Peyer's patch (tissue), 4 donors: Measurements from ENCODE around the gene TMCO4. TPM values are rescaled to one million over a fixed set of nuclear protein-coding genes. Genes with fewer than 3 reads are reported as not detected.
A peak's percentile ranks its signal among the peaks of the same experiment; 100 is the strongest.
"Not testable (repeated sequence)": the region's sequence is repeated elsewhere in the genome, so short reads cannot be mapped to it uniquely, and the experiment has no call there.

Source experiments
- DNase-seq, 3 donors: peaks; one replicate each; pipeline ENCODE4 v3.0.0-alpha.2; 2017 to 2019
- H3K27ac ChIP-seq, 4 donors: fragments of 200-600 bp; sonication (generic); one replicate each; pipeline ENCODE4 v1.5.1; 2016 to 2019
- H3K27me3 ChIP-seq, 2 donors: fragments of 200-600 bp; sonication (generic); one replicate each; pipeline ENCODE4 v1.5.1; 2019
- H3K36me3 ChIP-seq, 3 donors: fragments of 200-600 bp; sonication (generic); one replicate each; pipeline ENCODE4 v1.5.1; 2016 to 2019
- H3K4me1 ChIP-seq, 4 donors: fragments of 200-600 bp; sonication (generic); one replicate each; pipeline ENCODE4 v1.5.1; 2016 to 2019
- H3K4me3 ChIP-seq, 4 donors: fragments of 200-600 bp; sonication (generic); 1 replicate in 3 of 4; 2 replicates in 1 of 4; pipeline ENCODE4 v1.5.1; 2016 to 2019; ENCODE audit warnings: mild to moderate bottlenecking in 1 of 4
- H3K9me3 ChIP-seq, 4 donors: fragments of 200-600 bp; sonication (generic); one replicate each; pipeline ENCODE4 v1.5.1; 2016 to 2019; ENCODE audit warnings: mild to moderate bottlenecking in 1 of 4
- CTCF ChIP-seq, 6 experiments: fragments of 450-650 bp in 4 of 6; fragments of 200-600 bp in 2 of 6; sonication (generic) in 1 of 6; IDR thresholded peaks; one replicate each; pipeline ENCODE4 v1.5.1; 2017 to 2019; ENCODE audit warnings: antibody characterized with exemption in 6 of 6, mild to moderate bottlenecking in 3 of 6, moderate library complexity in 1 of 6
- POLR2A ChIP-seq, 2 donors: fragments of 450-650 bp; IDR thresholded peaks; one replicate each; pipeline ENCODE4 v1.5.1; 2017; ENCODE audit warnings: antibody characterized with exemption in 2 of 2, mild to moderate bottlenecking in 2 of 2, moderate library complexity in 2 of 2
- total RNA-seq, 4 donors: library from RNA; depleted of rRNA; stranded (reverse); fragments of >200 nt; gene quantifications; one replicate each; pipeline ENCODE4 v1.1.0, GENCODE V29; 2016

TMCO4 gene
- total RNA-seq, 4 donors from 2014 or later = 13.5 to 40.4 (median 26.1) TPM

GRCh38 chr1:19640363-19641316, 159.1 kb downstream of the TMCO4 start:
- Histone ChIP-seq H3K4me3 (peak overlapping the region in 1 of 4 donors; percentile 13), H3K27me3 (no peaks in the 10 kb centered on the region), H3K9me3 (no peaks in the 10 kb centered on the region), H3K36me3 (no peaks in the 10 kb centered on the region), H3K27ac (peak overlapping the region in 3 of 4 donors; percentile 50 to 94 (median 92)), H3K4me1 (peaks cover 0 to 18% (median 7%) of the 10 kb centered on the region in 4 donors)
- DNase-seq = peak in 2 of 3 donors; percentile 82 to 87
- TF ChIP-seq POLR2A (IDR thresholded peaks at IDR 0.05) = peak; percentile 40 to 71
- TF ChIP-seq CTCF (IDR thresholded peaks at IDR 0.05) = peak in 3 of 6 experiments; percentile 5 to 33 (median 18)

GRCh38 chr1:19639999-19640362, 159.7 kb downstream of the TMCO4 start:
- H3K9me3 ChIP-seq = no peaks in the 10 kb centered on the region
- peak in 1 of 3 donors; percentile 89 for DNase-seq
- H3K27me3 ChIP-seq = no peaks in the 10 kb centered on the region
- no peak for TF ChIP-seq CTCF (IDR thresholded peaks at IDR 0.05)
- TF ChIP-seq POLR2A (IDR thresholded peaks at IDR 0.05) = peak in 1 of 2 donors; percentile 47
- peak overlapping the region in 3 of 4 donors; percentile 50 to 94 (median 92) for H3K27ac ChIP-seq
- no peak overlapping the region for H3K4me3 ChIP-seq
- peaks cover 0 to 18% (median 6%) of the 10 kb centered on the region in 4 donors for H3K4me1 ChIP-seq
- H3K36me3 ChIP-seq = no peaks in the 10 kb centered on the region

GRCh38 chr1:19639228-19639627, 160.5 kb downstream of the TMCO4 start:
- peaks cover 0 to 18% (median 3%) of the 10 kb centered on the region in 4 donors for H3K4me1 ChIP-seq
- not testable (repeated sequence) for H3K36me3 ChIP-seq, H3K27me3 ChIP-seq, H3K9me3 ChIP-seq, H3K4me3 ChIP-seq, DNase-seq
- peak overlapping the region in 2 of 4 donors; percentile 92 to 94 for H3K27ac ChIP-seq

- Histone ChIP-seq H3K4me1 (peaks cover 0 to 7% (median 0%) of the 10 kb centered on the region in 4 donors), H3K27ac (no peak overlapping the region), H3K9me3 (no peaks in the 10 kb centered on the region), H3K36me3 (no peaks in the 10 kb centered on the region), H3K4me3 (no peak overlapping the region), H3K27me3 (no peaks in the 10 kb centered on the region)
- no peak for TF ChIP-seq POLR2A (IDR thresholded peaks at IDR 0.05)
- no peak for DNase-seq
Observed at GRCh38 chr1:19637606-19638005, 162.1 kb downstream of the TMCO4 start.

GRCh38 chr1:19636749-19637148, 163.0 kb downstream of the TMCO4 start:
- H3K27ac ChIP-seq, H3K27me3 ChIP-seq, H3K9me3 ChIP-seq, H3K4me3 ChIP-seq, H3K4me1 ChIP-seq, H3K36me3 ChIP-seq, DNase-seq: not testable (repeated sequence)

GRCh38 chr1:19636065-19636464, 163.7 kb downstream of the TMCO4 start:
- Histone ChIP-seq H3K36me3 (no peaks in the 10 kb centered on the region), H3K4me1 (peaks cover 0 to 7% (median 0%) of the 10 kb centered on the region in 4 donors), H3K4me3 (no peak overlapping the region), H3K9me3 (no peaks in the 10 kb centered on the region), H3K27ac (no peak overlapping the region), H3K27me3 (no peaks in the 10 kb centered on the region)
- DNase-seq = no peak
- TF ChIP-seq CTCF (IDR thresholded peaks at IDR 0.05) (no peak), POLR2A (IDR thresholded peaks at IDR 0.05) (no peak)

GRCh38 chr1:19635646-19636045, 164.1 kb downstream of the TMCO4 start:
- Histone ChIP-seq H3K27ac (no peak overlapping the region), H3K4me3 (no peak overlapping the region), H3K4me1 (peaks cover 0 to 5% (median 0%) of the 10 kb centered on the region in 4 donors), H3K27me3 (no peaks in the 10 kb centered on the region), H3K36me3 (no peaks in the 10 kb centered on the region), H3K9me3 (no peaks in the 10 kb centered on the region)
- TF ChIP-seq POLR2A (IDR thresholded peaks at IDR 0.05) = no peak
- TF ChIP-seq CTCF (IDR thresholded peaks at IDR 0.05) = no peak
- no peak for DNase-seq

- H3K27ac ChIP-seq, H3K36me3 ChIP-seq, DNase-seq, H3K4me3 ChIP-seq, H3K4me1 ChIP-seq, H3K9me3 ChIP-seq, H3K27me3 ChIP-seq: not testable (repeated sequence)
Observed at GRCh38 chr1:19635064-19635463, 164.7 kb downstream of the TMCO4 start.
